C4-2B (cell line): ENCODE data around the gene TRIM41.

Experiments used
- H3K27ac ChIP-seq: fragments of 450-650 bp; 2 replicates; pipeline ENCODE4 v1.5.1; 2017
- CTCF ChIP-seq: fragments of 450-650 bp; conservative IDR thresholded peaks from 2 replicates; pipeline ENCODE4 v1.5.1; 2017; ENCODE audit warnings: mild to moderate bottlenecking
- ZFX ChIP-seq: fragments of 450-650 bp; IDR thresholded peaks from 2 replicates; pipeline ENCODE4 v1.6.1; 2017

The TRIM41 gene

GRCh38 chr5:181243564-181244343 is 20.7 kb downstream of the TRIM41 start, which contains the start of gene RACK1:
Gene RACK1, minus strand, starts transcription at chr5:181243906. Its CDS starts 106 bp downstream, at chr5:181243800.
- H3K27ac ChIP-seq: peak within 1 kb of the TSS; percentile 98
- TF ChIP-seq CTCF: no peak
- TF ChIP-seq ZFX: peak; percentile 65

GRCh38 chr5:181245427-181246275 is 22.6 kb downstream of the TRIM41 start:
- TF ChIP-seq CTCF: no peak
- TF ChIP-seq ZFX: no peak
- peak overlapping the region; percentile 98 for H3K27ac ChIP-seq

- peak overlapping the region; percentile 98 for H3K27ac ChIP-seq
- TF ChIP-seq CTCF (no peak), ZFX (peak; percentile 71)
Measured at GRCh38 chr5:181246276-181247049, 23.4 kb downstream of the TRIM41 start.

GRCh38 chr5:181248277-181248676 is 25.2 kb downstream of the TRIM41 start:
- TF ChIP-seq CTCF (no peak), ZFX (no peak)
- peak overlapping the region; percentile 98 for H3K27ac ChIP-seq

GRCh38 chr5:181255276-181255675 is 32.2 kb downstream of the TRIM41 start:
- no peak for TF ChIP-seq CTCF
- no peak for TF ChIP-seq ZFX
- no peak overlapping the region for H3K27ac ChIP-seq

GRCh38 chr5:181255836-181256578 is 32.9 kb downstream of the TRIM41 start:
- no peak for TF ChIP-seq ZFX
- TF ChIP-seq CTCF: no peak
- H3K27ac ChIP-seq: no peak overlapping the region
